ENCODE measurements around the gene CKAP2L. TPM values are rescaled to one million over a fixed set of nuclear protein-coding genes. Genes with fewer than 3 reads are reported as not detected.

The CKAP2L gene
- total RNA-seq, 1 donor from 2014 or later, result 2.1 TPM

DNA sequence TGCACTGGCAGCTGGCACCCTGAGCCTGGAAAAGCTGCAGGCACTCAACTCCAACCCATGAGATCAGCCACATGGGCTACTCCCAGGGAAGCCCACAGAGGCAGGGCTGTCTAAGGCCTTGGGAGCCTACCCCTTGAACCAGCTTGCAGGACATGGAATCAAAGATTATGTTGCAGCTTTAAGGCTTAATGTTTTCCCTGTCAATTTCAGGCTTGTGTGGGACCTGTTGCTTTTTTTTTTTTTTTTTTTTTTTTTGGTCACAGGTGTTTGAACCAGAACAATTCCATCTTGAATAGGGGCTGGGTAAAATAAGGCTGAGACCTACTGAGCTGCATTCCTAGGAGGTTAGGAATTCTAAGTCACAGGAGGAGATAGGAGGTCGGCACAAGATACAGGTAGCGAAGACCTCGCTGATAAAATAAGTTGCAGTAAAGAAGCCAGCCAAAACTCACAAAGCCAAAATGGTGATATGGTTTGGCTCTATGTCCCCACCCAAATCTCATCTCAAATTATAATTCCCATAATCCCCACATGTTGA, 27.4 kb upstream of the CKAP2L start:
- Histone ChIP-seq H3K4me3 (ENCODE audit: insufficient read depth, low read depth, low read length) (no peak overlapping the region), H3K79me2 (ENCODE audit: insufficient read depth, low read length) (no peaks in the 10 kb centered on the region), H3K27ac (ENCODE audit: low read depth, low read length) (no peak overlapping the region), H3K36me3 (ENCODE audit: insufficient read depth, low read length) (no peaks in the 10 kb centered on the region), H3K9me3 (ENCODE audit: insufficient read depth, low read depth, low read length) (no peaks in the 10 kb centered on the region), H2AFZ (ENCODE audit: low read depth, low read length) (no peak overlapping the region), H4K20me1 (ENCODE audit: insufficient read depth, low read length) (no peaks in the 10 kb centered on the region), H3K4me2 (ENCODE audit: low read length) (no peak overlapping the region), H3K4me1 (ENCODE audit: insufficient read depth, low read length) (peaks cover 3% of the 10 kb centered on the region), H3K9ac (ENCODE audit: low read length) (no peak overlapping the region), H3K27me3 (ENCODE audit: insufficient read depth, low read length) (no peaks in the 10 kb centered on the region)
- peaks cover 12% of the 10 kb centered on the region for H3K9me3 Mint-ChIP-seq (ENCODE audit: unreplicated experiment)
- FAIRE-seq (no peak), DNase-seq (ENCODE audit: low read depth) (no peak)
- H3K4me3 Mint-ChIP-seq (ENCODE audit: unreplicated experiment), result no peak overlapping the region
- peaks cover 7% of the 10 kb centered on the region for H3K27me3 Mint-ChIP-seq (ENCODE audit: low read depth, unreplicated experiment)
- peaks cover 8% of the 10 kb centered on the region for H3K4me1 Mint-ChIP-seq (ENCODE audit: low read depth, unreplicated experiment)
- no peaks in the 10 kb centered on the region for H3K36me3 Mint-ChIP-seq (ENCODE audit: low read depth, unreplicated experiment)
- no peak overlapping the region for H3K27ac Mint-ChIP-seq (ENCODE audit: unreplicated experiment)
- TF ChIP-seq EZH2 (IDR thresholded peaks at IDR 0.05; ENCODE audit: insufficient read depth, low read length), result no peak
- TF ChIP-seq, protein P1, sequence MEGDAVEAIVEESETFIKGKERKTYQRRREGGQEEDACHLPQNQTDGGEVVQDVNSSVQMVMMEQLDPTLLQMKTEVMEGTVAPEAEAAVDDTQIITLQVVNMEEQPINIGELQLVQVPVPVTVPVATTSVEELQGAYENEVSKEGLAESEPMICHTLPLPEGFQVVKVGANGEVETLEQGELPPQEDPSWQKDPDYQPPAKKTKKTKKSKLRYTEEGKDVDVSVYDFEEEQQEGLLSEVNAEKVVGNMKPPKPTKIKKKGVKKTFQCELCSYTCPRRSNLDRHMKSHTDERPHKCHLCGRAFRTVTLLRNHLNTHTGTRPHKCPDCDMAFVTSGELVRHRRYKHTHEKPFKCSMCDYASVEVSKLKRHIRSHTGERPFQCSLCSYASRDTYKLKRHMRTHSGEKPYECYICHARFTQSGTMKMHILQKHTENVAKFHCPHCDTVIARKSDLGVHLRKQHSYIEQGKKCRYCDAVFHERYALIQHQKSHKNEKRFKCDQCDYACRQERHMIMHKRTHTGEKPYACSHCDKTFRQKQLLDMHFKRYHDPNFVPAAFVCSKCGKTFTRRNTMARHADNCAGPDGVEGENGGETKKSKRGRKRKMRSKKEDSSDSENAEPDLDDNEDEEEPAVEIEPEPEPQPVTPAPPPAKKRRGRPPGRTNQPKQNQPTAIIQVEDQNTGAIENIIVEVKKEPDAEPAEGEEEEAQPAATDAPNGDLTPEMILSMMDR (IDR thresholded peaks at IDR 0.05; ENCODE audit: insufficient read depth, low read depth, low read length), result no peak

DNA sequence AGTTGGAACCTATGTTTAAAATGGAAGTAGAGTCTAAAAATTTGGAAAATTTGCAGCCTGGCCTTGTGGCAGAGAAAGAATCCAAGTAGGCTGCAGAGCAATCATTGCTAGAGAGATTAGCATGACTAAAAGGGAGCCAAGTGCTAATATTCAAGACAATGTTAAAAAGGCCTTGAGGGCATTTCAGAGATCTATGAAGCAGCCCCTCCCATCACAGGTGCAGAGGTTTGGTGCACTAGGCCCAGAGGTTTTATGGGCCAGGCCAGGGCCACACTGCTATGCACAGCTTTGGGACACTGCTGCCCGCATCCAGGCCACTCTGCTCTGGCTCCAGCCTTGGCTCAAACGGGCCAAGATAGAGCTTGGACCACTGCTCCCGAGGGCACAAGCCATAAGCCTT, 26.6 kb upstream of the CKAP2L start:
- H3K27ac Mint-ChIP-seq (ENCODE audit: unreplicated experiment), result no peak overlapping the region
- FAIRE-seq, result no peak
- no peak for TF ChIP-seq EZH2 (IDR thresholded peaks at IDR 0.05; ENCODE audit: insufficient read depth, low read length)
- TF ChIP-seq, protein P1 (IDR thresholded peaks at IDR 0.05; ENCODE audit: insufficient read depth, low read depth, low read length), result no peak

DNA sequence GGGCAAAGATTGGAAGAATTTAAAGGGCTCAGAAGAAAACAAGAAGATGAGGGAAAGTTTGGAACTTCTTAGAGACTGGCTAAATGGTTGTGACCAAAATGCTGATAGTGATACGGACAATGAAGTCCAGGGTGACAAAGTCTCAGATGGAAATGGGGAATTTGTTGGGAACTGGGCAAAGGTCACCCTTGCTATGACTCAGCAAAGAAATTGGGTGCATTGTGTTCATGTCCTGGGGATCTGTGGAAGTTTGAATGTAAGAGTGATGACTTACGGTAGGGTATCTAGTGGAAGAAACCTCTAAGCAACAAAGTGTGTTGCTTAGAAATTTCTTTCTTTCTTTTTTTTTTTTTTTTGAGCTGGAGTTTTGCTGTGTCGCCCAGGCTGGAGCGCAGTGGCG, 25.9 kb upstream of the CKAP2L start:
- no peaks in the 10 kb centered on the region for H3K79me2 ChIP-seq (ENCODE audit: insufficient read depth, low read length)
- no peak overlapping the region for H3K4me3 Mint-ChIP-seq (ENCODE audit: unreplicated experiment)
- H3K9ac ChIP-seq (ENCODE audit: low read length), result no peak overlapping the region
- H4K20me1 ChIP-seq (ENCODE audit: insufficient read depth, low read length), result no peaks in the 10 kb centered on the region
- H3K27me3 ChIP-seq (ENCODE audit: insufficient read depth, low read length), result no peaks in the 10 kb centered on the region
- DNase-seq (ENCODE audit: low read depth), result no peak
- no peak overlapping the region for H3K4me2 ChIP-seq (ENCODE audit: low read length)
- no peak overlapping the region for H2AFZ ChIP-seq (ENCODE audit: low read depth, low read length)
- H3K9me3 Mint-ChIP-seq (ENCODE audit: unreplicated experiment), result peaks cover 10% of the 10 kb centered on the region
- no peak overlapping the region for H3K4me3 ChIP-seq (ENCODE audit: insufficient read depth, low read depth, low read length)
- peaks cover 3% of the 10 kb centered on the region for H3K4me1 ChIP-seq (ENCODE audit: insufficient read depth, low read length)
- H3K27me3 Mint-ChIP-seq (ENCODE audit: low read depth, unreplicated experiment), result peaks cover 4% of the 10 kb centered on the region
- TF ChIP-seq EZH2 (IDR thresholded peaks at IDR 0.05; ENCODE audit: insufficient read depth, low read length), result no peak
- TF ChIP-seq, protein P1 (IDR thresholded peaks at IDR 0.05; ENCODE audit: insufficient read depth, low read depth, low read length), result no peak
- H3K9me3 ChIP-seq (ENCODE audit: insufficient read depth, low read depth, low read length), result no peaks in the 10 kb centered on the region
- H3K27ac Mint-ChIP-seq (ENCODE audit: unreplicated experiment), result no peak overlapping the region
- H3K4me1 Mint-ChIP-seq (ENCODE audit: low read depth, unreplicated experiment), result peaks cover 8% of the 10 kb centered on the region
- no peaks in the 10 kb centered on the region for H3K36me3 ChIP-seq (ENCODE audit: insufficient read depth, low read length)
- H3K36me3 Mint-ChIP-seq (ENCODE audit: low read depth, unreplicated experiment), result no peaks in the 10 kb centered on the region
- FAIRE-seq, result no peak
- no peak overlapping the region for H3K27ac ChIP-seq (ENCODE audit: low read depth, low read length)

More for the DNA sequence above, 26.6 kb upstream of the CKAP2L start:
- no peak overlapping the region for H3K4me3 Mint-ChIP-seq (ENCODE audit: unreplicated experiment)
- H3K4me3 ChIP-seq (ENCODE audit: insufficient read depth, low read depth, low read length), result no peak overlapping the region
- no peak overlapping the region for H3K27ac ChIP-seq (ENCODE audit: low read depth, low read length)
- H3K4me1 Mint-ChIP-seq (ENCODE audit: low read depth, unreplicated experiment), result peaks cover 8% of the 10 kb centered on the region
- no peaks in the 10 kb centered on the region for H3K36me3 Mint-ChIP-seq (ENCODE audit: low read depth, unreplicated experiment)
- peaks cover 7% of the 10 kb centered on the region for H3K27me3 Mint-ChIP-seq (ENCODE audit: low read depth, unreplicated experiment)
- H2AFZ ChIP-seq (ENCODE audit: low read depth, low read length), result no peak overlapping the region
- no peaks in the 10 kb centered on the region for H3K79me2 ChIP-seq (ENCODE audit: insufficient read depth, low read length)
- H4K20me1 ChIP-seq (ENCODE audit: insufficient read depth, low read length), result no peaks in the 10 kb centered on the region
- no peaks in the 10 kb centered on the region for H3K36me3 ChIP-seq (ENCODE audit: insufficient read depth, low read length)
- no peak overlapping the region for H3K9ac ChIP-seq (ENCODE audit: low read length)
- H3K27me3 ChIP-seq (ENCODE audit: insufficient read depth, low read length), result no peaks in the 10 kb centered on the region
- H3K9me3 ChIP-seq (ENCODE audit: insufficient read depth, low read depth, low read length), result no peaks in the 10 kb centered on the region
- H3K4me1 ChIP-seq (ENCODE audit: insufficient read depth, low read length), result peaks cover 3% of the 10 kb centered on the region
- no peak for DNase-seq (ENCODE audit: low read depth)
- peaks cover 11% of the 10 kb centered on the region for H3K9me3 Mint-ChIP-seq (ENCODE audit: unreplicated experiment)
- no peak overlapping the region for H3K4me2 ChIP-seq (ENCODE audit: low read length)

Data from astrocyte (in vitro differentiated cells and primary cell).